GM12892 (cell line): ENCODE measurements around the gene GYPA.
"Not testable (repeated sequence)": the region's sequence is repeated elsewhere in the genome, so short reads cannot be mapped to it uniquely, and the experiment has no call there.

Experiments used
- POLR2A ChIP-seq: IDR thresholded peaks from 2 replicates; pipeline ENCODE4 v1.6.1; 2011; ENCODE audit warnings: low read depth, low read length, control low read depth
- POLR2AphosphoS5 ChIP-seq: IDR thresholded peaks from 2 replicates; pipeline ENCODE4 v1.6.1; 2011; ENCODE audit warnings: low read depth, low read length, control low read depth
- TAF1 ChIP-seq: IDR thresholded peaks from 2 replicates; pipeline ENCODE4 v1.6.1; 2011; ENCODE audit warnings: low read depth, mild to moderate bottlenecking, control low read depth, low read length, borderline replicate concordance

DNA sequence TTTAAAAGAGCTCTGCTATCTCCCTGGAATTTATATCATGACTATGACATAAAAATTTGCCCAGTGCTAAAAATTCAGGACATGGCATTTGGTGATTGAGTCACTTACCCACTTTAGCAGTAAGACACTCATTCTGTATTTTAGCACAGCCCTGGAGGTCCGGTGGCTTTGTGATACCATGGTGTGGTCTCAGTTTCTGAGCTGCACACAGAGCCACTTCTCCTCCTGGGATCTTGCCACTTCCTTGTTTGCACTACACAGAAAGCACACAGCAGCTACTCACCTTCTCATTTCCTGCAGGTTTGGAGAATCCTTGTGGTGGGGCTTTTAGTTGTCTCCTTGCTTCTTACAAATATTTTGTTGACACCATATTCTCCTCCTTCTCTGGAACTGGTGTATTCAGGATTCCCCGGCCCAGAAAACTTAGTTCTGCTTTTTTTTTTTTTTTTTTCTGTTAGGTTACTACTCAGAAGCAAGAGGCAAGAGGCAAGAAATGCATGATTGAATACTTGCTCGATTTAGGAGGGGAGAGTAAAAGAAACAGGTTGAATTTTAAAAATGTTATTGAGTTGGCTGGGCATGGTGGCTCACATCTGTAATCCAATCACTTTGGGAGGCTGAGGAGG lies 80.2 kb downstream of the GYPA start:
- not testable (repeated sequence) for TF ChIP-seq TAF1, POLR2A, POLR2AphosphoS5
